ENCODE results near the gene ARAP2.

- TF ChIP-seq CTCF (IDR thresholded peaks at IDR 0.05): no peak
- no peak for TF ChIP-seq POLR2AphosphoS5 (IDR thresholded peaks at IDR 0.05; ENCODE audit: low read depth, low read length)
- TF ChIP-seq TCF7L2 (IDR thresholded peaks at IDR 0.05; ENCODE audit: low read depth, low read length): no peak
- TF ChIP-seq REST (IDR thresholded peaks at IDR 0.05; ENCODE audit: insufficient read depth in 1 of 2, low read depth in 2 of 2, low read length in 1 of 2): no peak
- no peak for TF ChIP-seq SIN3A (IDR thresholded peaks at IDR 0.05; ENCODE audit: borderline replicate concordance, insufficient read depth, low read depth, low read length)
Measured at GRCh38 chr4:36056136-36056535, 188.2 kb downstream of the ARAP2 start.

All from Panc1 (cell line).